Stimulated activated CD4-positive, alpha-beta T cell treated with anti-CD3 and anti-CD28 coated beads, TNF-alpha, amount 100 ng/mL, for 48 hours (primary cell): ENCODE results near the gene MPZL3.
"Not testable (repeated sequence)": the region's sequence is repeated elsewhere in the genome, so short reads cannot be mapped to it uniquely, and the experiment has no call there.

Source experiments
- DNase-seq, 3 donors: peaks; one replicate each; pipeline ENCODE4 v3.0.0-alpha.2; 2020; ENCODE audit warnings: low read depth in 3 of 3

MPZL3 gene

DNA sequence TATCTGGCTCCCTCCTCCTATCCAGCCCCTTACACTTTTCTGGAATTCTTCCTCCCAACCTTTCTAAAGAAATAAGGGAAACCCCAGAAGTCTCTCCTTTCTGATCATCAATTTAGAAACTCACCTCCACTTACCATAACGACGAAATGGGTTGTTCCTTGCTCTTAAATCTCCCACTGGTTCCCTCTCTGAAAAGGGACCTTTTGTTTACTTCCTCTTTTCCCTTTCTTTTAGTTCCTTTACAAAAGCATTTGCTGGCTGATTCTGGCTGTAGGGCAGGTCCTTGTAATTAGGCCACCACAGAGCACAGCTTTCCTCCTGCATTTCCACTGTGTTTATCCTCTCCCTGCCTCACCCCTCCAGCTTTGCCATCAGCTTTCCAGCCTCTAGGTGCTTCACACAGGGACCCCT lies 39.4 kb downstream of the MPZL3 start:
- DNase-seq, result no peak

DNA sequence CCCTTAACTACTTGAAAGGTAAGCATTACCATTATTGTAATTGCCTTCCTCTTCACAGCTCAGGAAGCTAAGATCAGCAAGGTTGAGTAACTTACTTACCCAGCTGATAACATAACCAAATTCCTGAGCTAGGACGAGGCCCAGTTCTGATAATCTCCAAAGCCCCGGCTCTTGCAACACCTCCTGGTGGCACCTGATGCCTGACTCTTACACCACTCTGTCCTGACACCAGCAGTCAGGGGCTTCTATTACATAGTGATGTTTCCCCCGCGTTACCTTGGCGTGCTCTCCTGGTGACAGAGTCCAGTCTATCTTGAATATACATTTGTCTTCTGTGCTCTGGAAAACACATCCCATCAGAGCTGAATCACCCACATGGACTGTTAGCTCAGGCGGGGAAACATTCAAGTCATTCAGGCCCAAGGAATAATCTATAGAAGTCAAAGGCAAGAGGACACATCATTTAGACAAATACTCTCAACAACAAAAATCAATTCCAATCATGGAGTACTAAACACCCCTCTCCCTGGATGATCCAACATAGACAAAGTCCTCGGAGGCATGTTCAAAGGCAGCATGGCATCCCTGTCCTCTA lies 39.9 kb downstream of the MPZL3 start:
- no peak for DNase-seq

DNA sequence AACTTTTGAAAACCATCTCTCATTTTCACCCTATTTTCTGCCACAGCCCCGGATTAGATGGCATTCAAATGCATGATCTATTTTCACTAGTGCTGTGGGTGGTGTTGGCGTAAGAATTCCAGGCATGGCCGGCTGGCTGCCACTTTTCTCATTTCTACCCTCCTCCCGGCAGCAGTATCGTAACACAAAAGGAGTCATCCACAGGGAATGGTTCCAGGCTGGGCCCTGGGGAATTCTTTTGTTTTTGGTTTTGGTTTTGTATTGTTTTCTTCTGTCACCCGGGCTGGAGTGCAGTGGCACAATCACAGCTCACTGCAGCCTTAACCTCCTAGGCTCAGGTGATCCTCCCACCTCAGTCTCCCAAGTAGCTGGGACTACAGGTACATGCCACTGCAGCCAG lies 41.2 kb downstream of the MPZL3 start:
- DNase-seq, result no peak

DNA sequence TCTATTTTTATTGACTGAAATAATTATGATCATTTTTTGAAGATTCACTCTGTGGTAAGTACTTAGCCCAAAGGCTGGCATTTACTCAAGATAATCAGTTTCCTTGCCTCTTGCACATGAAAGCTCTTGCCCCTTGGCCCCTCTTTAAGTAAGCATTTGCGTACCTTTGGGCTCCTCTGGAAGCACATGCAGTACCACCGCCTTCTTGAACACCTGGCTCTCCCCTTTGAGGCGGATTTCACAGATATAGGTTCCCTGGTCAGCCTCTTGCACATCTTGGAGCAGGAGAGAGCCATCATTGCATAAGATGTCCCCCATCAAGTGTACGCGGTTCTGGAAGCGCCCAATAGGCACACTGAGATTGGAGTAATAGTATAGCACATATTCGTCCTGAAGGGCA lies 41.8 kb downstream of the MPZL3 start:
- no peak for DNase-seq

DNA sequence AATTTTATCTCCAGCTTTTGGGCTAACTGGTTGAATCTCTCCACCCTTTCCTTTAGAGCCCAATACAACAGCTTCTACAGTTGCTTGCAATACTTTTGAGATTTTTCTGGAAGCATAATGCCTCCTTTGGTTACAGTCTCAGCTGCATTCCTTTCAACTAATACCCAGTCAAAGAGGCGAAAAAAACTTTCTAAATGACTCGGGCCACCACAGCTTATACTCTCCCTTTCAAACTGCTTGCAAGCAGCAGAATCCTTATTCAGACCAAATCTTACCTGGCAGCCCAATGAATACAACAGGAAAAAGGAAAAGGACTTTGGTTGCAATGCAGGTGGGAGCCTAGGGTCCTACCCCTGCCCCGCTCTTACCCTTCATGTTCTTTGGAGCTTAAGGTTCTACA lies 43.1 kb downstream of the MPZL3 start:
- no peak for DNase-seq

DNA sequence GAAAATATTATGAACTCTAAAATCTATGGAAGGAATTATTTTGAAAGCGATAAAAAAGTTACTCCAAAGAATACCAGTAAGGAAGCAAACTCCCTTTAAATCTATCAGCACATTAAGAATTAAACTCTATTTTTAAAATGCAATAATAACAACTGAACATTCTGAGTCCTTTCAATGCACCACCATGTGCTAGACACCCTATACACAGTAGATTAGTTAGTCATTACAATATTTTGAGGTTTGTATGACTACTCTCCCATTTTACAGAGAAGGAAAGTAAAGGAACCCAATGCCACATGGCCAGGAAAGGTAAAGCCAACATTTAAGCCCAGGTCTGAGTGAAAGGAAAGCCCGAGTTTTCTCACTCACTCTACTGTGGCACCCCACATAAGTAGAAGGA lies 45.1 kb downstream of the MPZL3 start:
- no peak for DNase-seq

DNA sequence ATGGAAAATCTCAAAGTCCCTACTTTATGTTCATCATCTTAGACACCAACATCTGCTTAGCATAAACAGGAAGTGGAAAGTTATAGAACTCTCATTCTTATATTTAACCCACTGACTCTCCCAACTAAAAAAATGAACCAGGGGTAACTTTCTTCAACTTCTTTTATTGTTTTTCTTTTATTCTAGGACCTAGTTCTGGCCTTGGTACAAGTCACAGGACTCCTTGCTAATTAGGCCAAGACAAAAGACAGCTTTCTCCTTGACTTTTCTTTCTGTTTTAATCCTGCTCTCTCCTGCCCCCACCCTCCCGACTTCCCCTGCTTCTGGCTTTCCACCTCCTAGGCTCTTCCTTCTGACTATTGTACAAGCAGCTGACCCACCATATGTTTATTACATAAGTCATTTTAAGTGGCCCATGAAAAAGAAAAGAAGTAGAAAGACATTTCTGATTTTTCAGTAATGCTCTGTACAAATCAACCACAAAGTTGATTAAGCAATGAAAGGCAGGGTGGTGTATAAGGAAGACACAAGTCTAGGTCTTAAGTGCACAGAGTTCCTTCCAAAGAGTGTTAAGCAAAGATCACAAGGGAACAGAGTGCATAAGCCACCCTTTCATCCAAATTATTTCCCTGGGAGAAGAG lies 45.7 kb downstream of the MPZL3 start:
- DNase-seq, result no peak

DNA sequence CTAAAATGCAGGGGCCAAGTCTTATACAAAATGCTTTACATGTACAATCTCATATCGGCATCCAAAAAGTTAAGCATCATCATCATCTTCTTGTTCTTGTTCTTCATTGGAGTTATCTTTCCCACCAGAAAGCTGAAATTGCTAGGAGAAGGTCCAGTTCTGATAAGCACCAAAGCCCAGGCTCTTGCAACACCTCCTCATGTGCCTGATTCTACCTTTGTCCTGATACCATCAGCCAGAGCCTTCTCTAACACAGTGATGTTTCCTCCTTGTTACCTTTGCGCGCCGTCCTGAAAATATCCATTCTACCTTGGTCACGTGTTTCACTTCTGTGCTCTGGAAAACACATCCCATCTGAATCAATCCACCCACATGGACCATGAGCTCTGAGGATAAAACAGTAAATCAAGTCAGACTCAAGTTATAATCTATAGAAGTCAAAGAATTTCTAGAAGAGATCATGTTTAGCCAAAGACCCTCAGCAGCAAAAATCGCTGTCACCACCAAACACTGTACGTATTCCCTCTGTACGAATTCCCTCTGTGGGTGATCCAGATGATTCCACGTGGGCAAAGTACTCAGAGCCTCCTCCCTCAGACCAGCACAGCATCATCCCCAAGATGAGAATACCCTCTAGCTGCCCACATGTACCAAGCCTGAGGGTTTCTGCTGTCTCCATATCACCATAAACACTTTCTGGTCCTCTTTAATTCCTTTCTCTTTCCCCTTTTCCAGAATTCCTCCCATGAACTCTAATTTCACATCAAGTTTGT lies 46.4 kb downstream of the MPZL3 start:
- no peak for DNase-seq

DNA sequence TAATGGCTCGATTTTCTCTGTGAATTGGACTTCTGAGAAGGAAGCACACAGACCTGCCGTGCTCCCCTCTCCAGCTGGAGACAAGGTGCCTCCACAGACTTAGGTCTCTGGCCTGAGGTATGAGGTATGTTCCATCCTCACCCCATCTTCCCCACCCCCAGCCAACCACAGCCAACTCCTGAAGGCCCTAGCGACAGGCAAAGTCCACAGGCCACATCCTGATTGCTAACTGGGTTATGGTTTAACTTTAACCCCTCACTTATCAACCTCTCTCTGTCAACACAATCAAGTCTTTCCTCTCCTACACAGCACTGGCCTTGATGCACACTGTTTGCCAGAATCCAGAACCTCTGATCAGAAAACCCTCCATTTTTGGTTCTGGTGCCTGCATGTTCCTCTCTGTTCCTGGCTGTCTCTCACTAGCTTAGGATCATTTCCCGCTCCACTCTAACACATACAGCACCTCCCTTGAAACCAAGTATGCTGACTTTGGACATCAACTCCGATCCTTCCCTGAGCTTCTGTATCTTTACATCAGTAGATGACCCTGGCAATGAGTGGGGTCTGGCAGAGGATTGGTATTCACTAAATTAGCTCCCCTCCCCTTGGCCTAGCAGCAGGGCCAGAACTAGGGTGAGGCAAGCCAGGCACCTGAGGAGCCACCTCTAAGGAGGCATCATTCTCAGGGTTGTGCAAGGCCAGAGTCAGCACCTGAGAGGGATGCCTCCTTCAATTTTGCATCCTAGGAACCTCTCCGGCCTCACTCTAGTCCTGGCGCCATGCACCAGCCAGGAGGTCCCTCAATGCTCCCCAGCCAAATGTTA lies 49.4 kb downstream of the MPZL3 start:
- DNase-seq, result peak in 1 of 3 donors; percentile 57

DNA sequence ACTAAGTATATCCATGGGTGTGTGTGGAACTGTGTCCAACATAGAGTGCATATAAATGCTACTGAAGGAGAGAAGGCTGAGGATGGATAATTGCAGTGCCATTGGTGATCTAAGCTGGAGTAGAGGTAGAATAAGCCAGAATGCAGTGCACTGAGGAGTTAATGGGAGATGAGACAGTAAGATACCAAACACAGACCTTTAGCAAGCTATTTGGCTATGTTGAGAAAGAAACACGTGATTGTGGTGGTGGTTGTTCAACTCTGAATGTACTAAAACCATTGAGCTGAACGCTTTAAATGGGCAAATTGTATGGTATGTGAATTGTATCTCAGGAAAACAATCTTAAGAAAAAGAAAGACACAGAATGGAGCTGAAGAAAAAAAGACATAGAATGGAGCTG lies 50.2 kb downstream of the MPZL3 start:
- no peak for DNase-seq

DNA sequence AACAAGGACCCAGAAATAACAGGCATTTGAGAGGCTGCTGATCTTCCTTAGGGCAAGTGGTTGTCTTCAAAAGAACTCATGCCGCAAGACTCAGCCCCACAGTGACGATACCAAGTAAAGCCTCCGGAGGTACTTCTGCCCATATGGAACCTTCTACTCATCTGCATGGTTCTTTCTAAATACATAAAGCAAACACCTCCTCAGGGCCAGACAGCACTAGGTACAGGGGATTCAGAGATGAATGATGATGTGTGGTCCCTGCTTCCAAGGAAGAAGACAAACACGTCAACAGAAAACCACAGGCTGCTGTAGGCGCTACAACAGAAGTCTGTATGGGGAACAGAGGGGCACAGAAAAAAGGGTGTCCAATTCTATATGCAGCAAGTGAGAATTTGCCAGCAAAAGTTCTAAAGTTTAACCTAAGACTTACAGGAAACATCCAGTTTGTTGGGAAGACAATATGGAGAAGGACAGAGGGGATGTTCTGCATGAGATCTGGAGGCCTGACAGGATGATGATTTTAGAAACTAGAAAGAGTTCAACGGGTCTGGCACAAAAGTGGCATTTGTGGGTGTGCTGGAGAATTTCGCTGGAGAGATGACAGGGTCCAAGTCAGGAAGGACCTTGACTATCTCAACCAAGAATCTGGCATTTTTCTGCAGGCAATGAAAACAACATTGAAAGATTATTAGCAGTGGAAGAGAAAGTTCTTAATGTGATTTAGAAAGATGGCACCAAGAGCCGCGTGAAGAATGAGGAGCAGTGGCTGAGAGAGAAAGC lies 51.1 kb downstream of the MPZL3 start:
- peak in 2 of 3 donors; percentile 49 to 63 for DNase-seq

DNA sequence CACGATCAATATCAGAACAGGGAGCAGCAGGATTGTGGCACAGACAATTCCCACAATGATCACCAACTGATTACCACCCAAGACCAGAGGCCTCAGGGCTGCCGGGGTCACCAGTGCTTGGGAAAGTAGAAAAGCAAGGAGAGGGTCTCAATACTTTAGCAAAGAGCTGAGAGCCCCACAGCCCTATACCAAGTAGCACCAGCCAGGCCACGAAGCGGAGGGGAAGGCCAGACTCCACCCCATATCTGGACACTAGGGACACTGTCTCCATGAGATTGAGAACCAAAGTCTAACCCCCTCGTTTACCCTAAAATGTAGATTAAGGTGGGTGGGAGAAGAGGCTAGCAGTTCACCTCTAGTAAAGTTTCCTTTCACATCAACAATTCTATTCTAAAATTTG lies 51.7 kb downstream of the MPZL3 start:
- DNase-seq, result no peak

DNA sequence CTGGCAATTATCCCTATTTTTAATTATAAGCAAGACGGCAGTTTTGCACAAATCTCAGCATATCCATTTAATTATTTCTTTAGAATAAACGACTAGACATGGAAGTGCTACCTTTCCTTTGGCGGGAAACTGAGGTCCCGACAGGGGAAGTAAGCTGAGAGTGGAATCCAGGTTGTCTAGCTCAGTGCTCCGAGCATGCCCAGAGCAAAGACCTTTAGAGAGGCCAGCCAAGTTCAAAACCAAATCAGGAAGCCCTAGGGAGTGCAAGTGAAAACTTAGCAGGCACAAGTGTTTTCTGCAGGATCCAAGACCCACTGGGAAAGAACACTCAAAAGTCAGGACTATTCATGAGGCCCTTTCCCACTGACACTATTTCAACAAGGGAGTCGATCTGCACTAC lies 53.0 kb downstream of the MPZL3 start:
- DNase-seq, result no peak

DNA sequence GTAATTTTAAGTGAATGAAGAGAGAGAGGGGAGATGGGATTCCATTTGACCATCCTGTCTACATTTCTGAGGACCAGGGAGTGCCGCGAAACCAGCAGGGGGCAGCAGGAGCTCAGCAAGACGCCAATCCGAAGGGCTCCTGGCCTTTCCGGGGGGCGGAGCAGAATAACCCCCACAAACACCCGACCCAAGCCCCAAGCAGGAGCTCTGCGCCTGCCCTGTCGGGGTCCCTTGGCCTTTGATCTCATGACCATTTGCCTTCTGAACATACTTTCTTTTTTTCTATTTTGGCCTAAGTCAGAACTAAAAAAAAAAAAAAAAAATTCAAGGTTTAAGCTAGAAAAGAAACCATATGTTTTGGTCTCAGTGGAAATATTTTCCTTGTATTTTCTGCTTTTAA lies 53.8 kb downstream of the MPZL3 start:
- peak; percentile 67 to 89 (median 71) for DNase-seq

DNA sequence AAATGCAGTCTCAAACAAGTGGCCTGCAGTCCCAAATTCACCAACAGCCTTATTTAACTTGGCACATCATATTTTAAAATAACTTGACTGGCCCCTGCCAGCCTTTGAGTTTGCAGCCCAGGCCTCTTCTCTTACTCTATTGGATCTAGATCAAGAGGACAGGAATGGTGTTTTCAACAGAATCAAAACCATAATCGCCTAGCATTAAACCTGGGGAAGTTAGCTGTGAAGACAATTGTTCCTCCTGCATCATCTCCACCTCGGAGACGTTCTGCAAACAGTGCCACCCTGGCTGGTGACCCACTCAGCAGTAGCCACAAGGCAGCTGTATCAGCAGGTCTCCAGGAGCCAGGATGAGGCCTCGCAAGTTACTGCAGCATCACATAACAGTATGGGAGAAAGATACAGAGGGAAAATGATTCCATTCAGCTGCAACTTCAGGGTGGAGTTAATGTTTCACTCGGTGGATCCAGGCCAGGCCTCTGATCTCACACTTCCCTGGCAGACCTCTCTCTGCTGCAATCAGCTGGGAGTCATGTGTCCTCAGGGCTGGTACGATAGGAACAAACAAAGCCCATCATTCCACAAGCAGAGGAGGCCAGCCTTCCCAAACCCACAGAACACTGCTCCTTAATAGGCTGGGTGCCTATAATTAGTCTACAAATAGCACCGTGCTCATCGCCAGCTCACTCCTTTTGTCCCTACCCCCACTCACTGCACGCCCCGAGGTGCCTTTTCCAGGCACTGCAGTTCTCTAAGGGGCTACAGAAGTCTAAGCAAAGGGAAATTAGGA lies 57.1 kb downstream of the MPZL3 start:
- DNase-seq, result no peak

DNA sequence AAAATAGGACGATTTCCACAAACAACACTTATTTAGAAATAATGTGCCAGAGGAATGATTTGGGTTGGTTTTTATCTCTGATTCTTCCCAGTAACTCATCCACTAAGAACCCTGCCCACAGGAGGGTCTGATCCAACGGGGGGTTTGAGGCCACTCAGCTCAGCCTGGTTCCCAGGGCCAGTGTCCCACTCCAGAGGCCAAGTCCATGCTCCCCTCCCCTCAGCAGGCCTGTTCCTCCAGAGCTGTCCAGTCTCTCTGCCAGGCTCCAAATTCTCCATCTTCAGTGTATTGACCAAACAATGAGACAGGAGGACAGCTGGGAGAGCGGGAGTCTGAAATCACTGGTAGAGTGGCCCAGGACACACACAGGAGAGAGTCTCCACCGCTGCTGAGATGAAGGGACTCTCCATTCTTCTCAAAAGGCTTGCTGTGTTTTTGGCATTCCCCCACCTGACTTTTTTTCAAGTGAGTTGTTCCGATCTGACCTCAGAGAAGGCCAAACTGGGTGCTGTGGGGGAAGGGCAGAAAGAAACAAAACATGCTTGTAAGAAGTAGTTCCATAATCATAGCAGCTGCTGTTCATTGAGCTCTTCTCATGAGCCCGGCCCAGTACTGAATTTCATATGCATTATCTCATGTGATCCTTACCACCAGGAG lies 58.1 kb downstream of the MPZL3 start:
- no peak for DNase-seq

DNA sequence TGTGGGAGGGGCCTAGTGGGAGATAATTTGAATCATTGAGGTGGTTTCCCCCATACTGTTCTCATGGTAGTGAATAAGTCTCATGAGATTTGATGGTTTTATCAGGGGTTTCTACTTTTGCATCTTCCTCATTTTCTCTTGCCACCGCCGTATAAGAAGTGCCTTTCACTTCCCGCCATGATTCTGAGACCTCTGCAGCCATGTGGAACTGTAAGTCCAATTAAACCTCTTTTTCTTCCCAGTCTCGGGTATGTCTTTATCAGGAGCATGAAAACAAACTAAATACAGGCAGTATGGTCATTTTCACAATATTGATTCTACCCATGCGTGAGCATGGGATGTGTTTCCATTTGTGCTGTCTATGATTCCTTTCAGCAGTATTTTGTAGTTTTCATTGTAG lies 59.3 kb downstream of the MPZL3 start:
- not testable (repeated sequence) for DNase-seq

DNA sequence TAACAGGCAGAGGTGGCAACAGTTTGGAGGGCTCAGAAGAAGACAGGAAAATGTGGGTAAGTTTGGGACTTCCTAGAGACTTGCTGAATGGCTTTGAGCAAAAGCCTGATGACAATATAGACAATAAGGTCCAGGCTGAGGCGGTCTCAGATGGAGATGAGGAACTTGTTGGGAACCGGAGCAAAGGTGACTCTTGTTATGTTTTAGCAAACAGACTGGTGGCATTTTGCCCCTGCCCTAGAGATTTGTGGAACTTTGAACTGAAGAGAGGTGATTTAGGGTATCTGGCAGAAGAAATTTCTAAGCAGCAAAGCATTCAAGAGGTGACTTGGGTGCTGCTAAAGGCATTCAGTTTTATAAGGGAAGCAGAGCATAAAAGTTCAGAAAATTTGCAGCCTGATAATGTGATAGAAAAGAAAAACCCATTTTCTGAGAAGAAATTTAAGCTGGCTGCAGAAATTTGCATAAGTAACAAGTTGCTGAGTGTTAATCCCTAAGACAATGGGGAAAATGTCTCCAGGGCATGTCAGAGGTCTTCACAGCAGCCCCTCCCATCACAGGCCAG lies 61.1 kb downstream of the MPZL3 start:
- DNase-seq, result not testable (repeated sequence)

DNA sequence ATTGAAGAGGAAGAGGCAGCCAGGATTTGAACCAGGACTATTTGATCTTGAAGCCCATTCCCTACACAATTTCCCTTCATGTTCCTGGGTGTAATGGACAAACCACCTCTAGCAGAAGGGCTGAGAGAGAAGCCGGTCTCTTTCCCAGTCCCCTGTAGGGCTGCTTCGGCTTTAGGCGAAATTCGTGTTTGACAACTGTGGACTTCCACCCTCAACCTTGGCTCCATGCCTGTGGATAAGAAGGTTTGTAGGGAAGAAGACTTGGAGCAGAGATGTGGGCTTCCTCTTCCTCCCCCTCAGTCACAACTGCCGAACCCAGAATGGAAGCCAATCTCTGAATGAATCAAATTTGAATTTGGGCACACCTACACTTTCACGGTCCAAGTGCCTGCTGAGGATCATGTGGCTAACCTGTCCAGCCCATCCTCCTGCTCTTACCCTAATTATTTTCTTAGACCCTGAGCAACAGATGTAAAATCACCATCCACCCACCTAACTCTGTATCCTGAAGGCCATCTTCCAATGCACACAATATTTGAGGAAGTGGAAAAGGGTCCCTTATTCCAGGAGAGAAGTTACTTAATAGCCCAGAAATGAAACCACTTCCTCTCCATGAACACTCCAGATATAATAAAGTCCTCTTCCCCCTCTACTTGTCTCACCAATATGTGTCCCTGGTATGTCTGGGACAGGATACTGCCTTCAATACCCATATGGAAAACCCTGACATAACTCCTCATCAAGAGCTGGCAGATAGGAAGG lies 65.6 kb downstream of the MPZL3 start:
- no peak for DNase-seq
